HCT116 (cell line): Measurements from ENCODE around the gene TP63. TPM values are rescaled to one million over a fixed set of nuclear protein-coding genes. Genes with fewer than 3 reads are reported as not detected.

Experiments
- ATAC-seq: fragments of 200-7000 bp; cut with Tn5 transposase; 2 replicates; pipeline ENCODE4 v1.9.1; 2020; ENCODE audit warnings: mild to moderate bottlenecking, moderate library complexity
- BruUV-seq: library from RNA; stranded (reverse); fragments of 400-500 nt; replicated peaks from 2 replicates; lab custom pipeline; 2021; lab: Mats Ljungman, UMichigan
- CTCF ChIA-PET: fragments of 300-600 bp; sonication (Branson Sonifier 250); formaldehyde crosslinking; loops from one replicate; lab custom pipeline; 2021; ENCODE audit warnings: antibody characterized with exemption; lab: Charles Lee
- POLR2A ChIA-PET: fragments of 300-600, 350-600 bp; sonication (Branson Sonifier 250); formaldehyde crosslinking; loops from one replicate; lab custom pipeline; 2021; ENCODE audit warnings: antibody characterized with exemption; lab: Charles Lee
- RAD21 ChIA-PET, 2 experiments: fragments of 300-600 bp; sonication (Branson Sonifier 250); formaldehyde crosslinking; loops; one replicate each; lab custom pipeline; 2023; ENCODE audit warnings: low total read pairs in 2 of 2; ENCODE audit not compliant: uncharacterized antibody in 2 of 2, unreplicated experiment in 2 of 2, low non-redundant PET in 1 of 2; lab: Charles Lee
- DNase-seq: peaks from one replicate; pipeline ENCODE4 v3.0.0-alpha.2; 2010; ENCODE audit warnings: low read depth, low spot score
- H2AFZ ChIP-seq: fragments of 200-600 bp; shearing (Covaris generic), sonication (generic); 2 replicates; pipeline ENCODE4 v1.6.1; 2017; ENCODE audit warnings: low read depth, mixed run types, mixed read lengths, antibody characterized with exemption, low read length; ENCODE audit not compliant: poor library complexity, severe bottlenecking
- H3K27ac ChIP-seq: 2 replicates; pipeline ENCODE4 v1.5.1; 2012; ENCODE audit warnings: low read depth, low read length
- H3K27me3 ChIP-seq: fragments of 200-600 bp; sonication (generic); 2 replicates; pipeline ENCODE4 v1.6.1; 2016; ENCODE audit warnings: mixed run types, low read length, mixed read lengths; ENCODE audit not compliant: insufficient read depth
- H3K36me3 ChIP-seq, 2 experiments: fragments of 200-500 bp in 1 of 2; fragments of 200-600 bp in 1 of 2; sonication (Bioruptor generic) in 1 of 2; sonication (generic) in 1 of 2; 2 replicates each; pipeline versions ENCODE4 v1.5.1 to v1.6.1; 2014 to 2016; ENCODE audit warnings: low read length in 2 of 2, inconsistent platforms in 1 of 2, mixed read lengths in 1 of 2, mixed run types in 1 of 2; ENCODE audit not compliant: insufficient read depth in 2 of 2, control insufficient read depth in 1 of 2
- H3K4me1 ChIP-seq, 2 experiments: fragments of 200-600 bp in 1 of 2; sonication (generic) in 1 of 2; 2 replicates each; pipeline versions ENCODE4 v1.5.1 to v1.6.1; 2012 to 2017; ENCODE audit warnings: low read length in 2 of 2, inconsistent platforms in 1 of 2, mild to moderate bottlenecking in 1 of 2, mixed read lengths in 1 of 2, mixed run types in 1 of 2, moderate library complexity in 1 of 2; ENCODE audit not compliant: insufficient read depth in 2 of 2, control insufficient read depth in 1 of 2
- H3K4me2 ChIP-seq: fragments of 200-600 bp; sonication (generic); 2 replicates; pipeline ENCODE4 v1.6.1; 2017; ENCODE audit warnings: mixed run types, low read length, mixed read lengths
- H3K4me3 ChIP-seq, 2 experiments: fragments of 200-600 bp in 1 of 2; sonication (generic) in 1 of 2; replicated peaks in 1 of 2; 2 replicates each; pipeline ENCODE4 v1.5.1; 2011 to 2016; ENCODE audit warnings: low read length in 2 of 2, control low read depth in 1 of 2, low read depth in 1 of 2, mild to moderate bottlenecking in 1 of 2, mixed read lengths in 1 of 2, mixed run types in 1 of 2
- H3K79me2 ChIP-seq: fragments of 200-600 bp; sonication (generic); 2 replicates; pipeline ENCODE4 v1.6.1; 2017; ENCODE audit warnings: mild to moderate bottlenecking, mixed run types, low read length, moderate library complexity, mixed read lengths; ENCODE audit not compliant: insufficient read depth
- H3K9ac ChIP-seq: fragments of 200-600 bp; sonication (generic); 2 replicates; pipeline ENCODE4 v1.6.1; 2016; ENCODE audit warnings: low read length, mixed read lengths
- H3K9me2 ChIP-seq: fragments of 200-600 bp; sonication (generic), shearing (Covaris generic); 2 replicates; pipeline ENCODE4 v1.6.1; 2017; ENCODE audit warnings: mixed run types, mild to moderate bottlenecking, moderate library complexity; ENCODE audit not compliant: insufficient read depth
- H3K9me3 ChIP-seq, 2 experiments: fragments of 200-500 bp in 1 of 2; fragments of 200-600 bp in 1 of 2; sonication (Bioruptor generic) in 1 of 2; sonication (generic) in 1 of 2; 2 replicates each; pipeline ENCODE4 v1.6.1; 2014 to 2017; ENCODE audit warnings: low read length in 2 of 2, mixed read lengths in 2 of 2, inconsistent platforms in 1 of 2, low read depth in 1 of 2, mild to moderate bottlenecking in 1 of 2, mixed run types in 1 of 2, moderate library complexity in 1 of 2; ENCODE audit not compliant: control insufficient read depth in 1 of 2, insufficient read depth in 1 of 2
- H4K20me1 ChIP-seq: fragments of 200-600 bp; sonication (generic), shearing (Covaris generic); 2 replicates; pipeline ENCODE4 v1.6.1; 2017; ENCODE audit warnings: mixed run types, mild to moderate bottlenecking, moderate library complexity; ENCODE audit not compliant: insufficient read depth
- ATF3 ChIP-seq: IDR thresholded peaks from 2 replicates; pipeline ENCODE4 v1.6.1; 2012
- CBX3 ChIP-seq: IDR thresholded peaks from 2 replicates; pipeline ENCODE4 v1.6.1; 2012; ENCODE audit warnings: low read depth
- CEBPB ChIP-seq: IDR thresholded peaks from 2 replicates; pipeline ENCODE4 v1.6.1; 2012; ENCODE audit warnings: low read depth
- EGR1 ChIP-seq: IDR thresholded peaks from 2 replicates; pipeline ENCODE4 v1.6.1; 2012; ENCODE audit warnings: low read depth
- REST ChIP-seq: IDR thresholded peaks from 2 replicates; pipeline ENCODE4 v1.6.1; 2012; ENCODE audit warnings: low read depth
- YY1 ChIP-seq: IDR thresholded peaks from 2 replicates; pipeline ENCODE4 v1.6.1; 2011; ENCODE audit warnings: low read length, low read depth, moderate library complexity, mild to moderate bottlenecking; ENCODE audit not compliant: insufficient replicate concordance; ENCODE audit errors: extremely low read depth
- ZFX ChIP-seq: fragments of 450-650 bp; IDR thresholded peaks from 2 replicates; pipeline ENCODE4 v1.6.1; 2017
- intact Hi-C: fragments of 100-400 bp; cut with micrococcal nuclease; formaldehyde crosslinking; loops from 2 replicates; pipeline ENCODE4 v1.10.0; 2022
- total RNA-seq: library from RNA; stranded (reverse); gene quantifications from one replicate; pipeline ENCODE4 v1.2.1, GENCODE V29; 2021; ENCODE audit not compliant: unreplicated experiment

Gene TP63
- total RNA-seq, 1 experiment from 2014 or later = not detected

GRCh38 chr3:189901481-189901880 lies 270.3 kb downstream of the TP63 start:
- intact Hi-C loops = no loop called here
- no peak overlapping the region for H2AFZ ChIP-seq
- no peaks in the 10 kb centered on the region for H3K4me1 ChIP-seq
- H3K27me3 ChIP-seq = no peaks in the 10 kb centered on the region
- CTCF ChIA-PET = no interaction called here
- POLR2A ChIA-PET = no interaction called here
- H3K9me2 ChIP-seq = no peaks in the 10 kb centered on the region
- no peak overlapping the region for H3K9ac ChIP-seq
- no peak for DNase-seq
- TF ChIP-seq ATF3 (no peak), CBX3 (no peak), REST (no peak), EGR1 (no peak), ZFX (no peak), CEBPB (no peak), YY1 (no peak)
- RAD21 ChIA-PET = interaction anchor here in 1 of 2 experiments (0.6 kb wide), 1 partner anchor 100 kb away, joined by 3 read pairs; no protein-coding TSS in a partner anchor
- no peaks in the 10 kb centered on the region for H3K79me2 ChIP-seq
- ATAC-seq = no peak
- no peak overlapping the region for H3K4me2 ChIP-seq
- BruUV-seq = no TSS peak
- H3K27ac ChIP-seq = no peak overlapping the region
- H3K9me3 ChIP-seq = no peaks in the 10 kb centered on the region
- no peaks in the 10 kb centered on the region for H4K20me1 ChIP-seq
- H3K36me3 ChIP-seq = no peaks in the 10 kb centered on the region
- no peak overlapping the region for H3K4me3 ChIP-seq
